Measurements from ENCODE around the gene SQOR. TPM values are rescaled to one million over a fixed set of nuclear protein-coding genes. Genes with fewer than 3 reads are reported as not detected.

The SQOR gene
- total and polyA plus RNA-seq, 3 donors from 2014 or later = 8.1 to 18.2 (median 9.1) TPM

- no peak for DNase-seq
- no peaks in the 10 kb centered on the region for H3K9me3 ChIP-seq
- peaks cover 7% of the 10 kb centered on the region for H3K4me1 ChIP-seq
- H3K4me3 ChIP-seq = no peak overlapping the region
- TF ChIP-seq, protein P1, sequence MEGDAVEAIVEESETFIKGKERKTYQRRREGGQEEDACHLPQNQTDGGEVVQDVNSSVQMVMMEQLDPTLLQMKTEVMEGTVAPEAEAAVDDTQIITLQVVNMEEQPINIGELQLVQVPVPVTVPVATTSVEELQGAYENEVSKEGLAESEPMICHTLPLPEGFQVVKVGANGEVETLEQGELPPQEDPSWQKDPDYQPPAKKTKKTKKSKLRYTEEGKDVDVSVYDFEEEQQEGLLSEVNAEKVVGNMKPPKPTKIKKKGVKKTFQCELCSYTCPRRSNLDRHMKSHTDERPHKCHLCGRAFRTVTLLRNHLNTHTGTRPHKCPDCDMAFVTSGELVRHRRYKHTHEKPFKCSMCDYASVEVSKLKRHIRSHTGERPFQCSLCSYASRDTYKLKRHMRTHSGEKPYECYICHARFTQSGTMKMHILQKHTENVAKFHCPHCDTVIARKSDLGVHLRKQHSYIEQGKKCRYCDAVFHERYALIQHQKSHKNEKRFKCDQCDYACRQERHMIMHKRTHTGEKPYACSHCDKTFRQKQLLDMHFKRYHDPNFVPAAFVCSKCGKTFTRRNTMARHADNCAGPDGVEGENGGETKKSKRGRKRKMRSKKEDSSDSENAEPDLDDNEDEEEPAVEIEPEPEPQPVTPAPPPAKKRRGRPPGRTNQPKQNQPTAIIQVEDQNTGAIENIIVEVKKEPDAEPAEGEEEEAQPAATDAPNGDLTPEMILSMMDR (IDR thresholded peaks at IDR 0.05) = no peak
- TF ChIP-seq POLR2A (IDR thresholded peaks at IDR 0.05) = no peak
- H3K27me3 ChIP-seq = no peaks in the 10 kb centered on the region
- H3K36me3 ChIP-seq (ENCODE audit: low read depth, missing control alignments) = no peaks in the 10 kb centered on the region
- WGBS, 2 donors = 74 to 84% methylated on average over 5 of the region's 5 CpGs
- intact Hi-C loops (cut with DNase I; ENCODE audit: low total_unique reads) = no loop called here
- no peak overlapping the region for H3K27ac ChIP-seq
These were observed 29.6 kb downstream of the SQOR start for GRCh38 chr15:45664451-45664850.

DNA sequence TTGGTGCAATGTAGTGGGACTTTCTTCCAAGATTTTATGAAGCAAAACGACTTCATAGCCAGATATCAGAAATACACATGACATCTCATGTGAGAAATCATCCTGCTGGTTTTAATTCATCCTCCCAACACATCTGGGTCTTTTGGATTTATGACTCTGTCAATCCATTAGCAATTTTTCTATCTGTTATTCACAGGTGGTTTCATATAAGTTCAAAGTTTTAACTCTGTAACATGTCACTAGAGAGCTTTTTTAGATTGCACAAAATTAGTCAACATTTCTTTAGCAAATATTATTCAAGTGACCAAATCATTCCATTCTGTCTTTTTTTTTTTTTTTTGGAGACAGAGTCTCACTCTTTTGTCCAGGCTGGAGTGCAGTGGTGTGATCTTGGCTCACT, 30.4 kb downstream of the SQOR start:
- H3K36me3 ChIP-seq (ENCODE audit: low read depth, missing control alignments) = no peaks in the 10 kb centered on the region
- no peaks in the 10 kb centered on the region for H3K9me3 ChIP-seq
- intact Hi-C loops (cut with DNase I; ENCODE audit: low total_unique reads) = no loop called here
- H3K27me3 ChIP-seq = no peaks in the 10 kb centered on the region
- no peak overlapping the region for H3K27ac ChIP-seq
- 39 to 44% methylated on average over 1 of the region's 1 CpG for WGBS, 2 donors
- TF ChIP-seq, protein P1 (IDR thresholded peaks at IDR 0.05) = no peak
- no peak for TF ChIP-seq POLR2A (IDR thresholded peaks at IDR 0.05)
- no peak for DNase-seq
- H3K4me3 ChIP-seq = no peak overlapping the region
- peaks cover 6% of the 10 kb centered on the region for H3K4me1 ChIP-seq

DNA sequence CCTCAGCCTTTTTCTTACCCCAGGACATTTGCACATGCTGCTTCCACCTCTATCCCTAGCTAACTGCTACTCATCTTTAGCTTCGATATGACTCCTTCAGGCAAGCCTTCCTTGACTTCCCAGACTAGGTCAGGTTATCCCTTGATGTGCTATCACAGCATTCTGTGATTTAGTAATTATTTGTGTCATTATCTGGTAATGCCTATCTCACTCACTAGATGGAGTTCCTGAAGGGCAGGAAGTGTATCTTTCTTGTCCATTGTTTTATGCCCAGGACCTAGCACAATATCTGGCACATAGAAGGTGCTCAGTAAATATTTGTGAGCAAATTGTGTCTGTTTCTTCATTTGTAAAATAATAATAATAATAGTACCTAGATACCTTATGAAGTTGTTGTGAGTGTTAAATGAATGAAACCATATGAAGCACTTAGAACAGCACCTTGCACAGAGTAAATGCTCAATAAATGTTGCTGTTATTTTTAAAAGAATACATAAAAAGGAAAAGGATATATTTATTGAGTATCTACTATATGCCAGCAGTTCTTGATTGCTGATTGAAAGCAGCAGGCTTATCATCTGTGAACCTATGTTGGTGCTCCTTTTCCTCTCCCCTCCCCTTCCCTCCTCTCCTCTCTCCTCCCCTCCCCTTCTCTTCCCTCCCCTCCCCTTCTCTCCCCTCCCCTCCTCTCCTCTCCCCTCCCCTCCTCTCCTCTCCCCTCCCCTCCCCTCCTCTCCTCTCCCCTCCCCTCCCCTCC, 31.5 kb downstream of the SQOR start:
- no peak overlapping the region for H3K27ac ChIP-seq
- 96 to 100% methylated on average over 1 of the region's 1 CpG for WGBS, 2 donors
- H3K9me3 ChIP-seq = no peaks in the 10 kb centered on the region
- no peak for TF ChIP-seq POLR2A (IDR thresholded peaks at IDR 0.05)
- TF ChIP-seq, protein P1 (IDR thresholded peaks at IDR 0.05) = no peak
- no peak for DNase-seq
- no peaks in the 10 kb centered on the region for H3K27me3 ChIP-seq
- no peak overlapping the region for H3K4me3 ChIP-seq
- no peaks in the 10 kb centered on the region for H3K36me3 ChIP-seq (ENCODE audit: low read depth, missing control alignments)
- intact Hi-C loops (cut with DNase I; ENCODE audit: low total_unique reads) = no loop called here
- H3K4me1 ChIP-seq = no peaks in the 10 kb centered on the region

GRCh38 chr15:45667002-45667401, 32.2 kb downstream of the SQOR start:
- Histone ChIP-seq H3K9me3 (no peaks in the 10 kb centered on the region), H3K27ac (no peak overlapping the region), H3K4me1 (no peaks in the 10 kb centered on the region), H3K4me3 (no peak overlapping the region), H3K36me3 (ENCODE audit: low read depth, missing control alignments) (no peaks in the 10 kb centered on the region), H3K27me3 (no peaks in the 10 kb centered on the region)
- DNase-seq = no peak
- intact Hi-C loops (cut with DNase I; ENCODE audit: low total_unique reads) = no loop called here
- no peak for TF ChIP-seq POLR2A (IDR thresholded peaks at IDR 0.05)
- TF ChIP-seq, protein P1 (IDR thresholded peaks at IDR 0.05) = no peak
- 63 to 69% methylated on average over 2 of the region's 2 CpGs for WGBS, 2 donors

- Histone ChIP-seq H3K4me3 (no peak overlapping the region), H3K27ac (no peak overlapping the region), H3K36me3 (ENCODE audit: low read depth, missing control alignments) (no peaks in the 10 kb centered on the region), H3K4me1 (no peaks in the 10 kb centered on the region), H3K9me3 (no peaks in the 10 kb centered on the region), H3K27me3 (no peaks in the 10 kb centered on the region)
- 89 to 94% methylated on average over 6 of the region's 6 CpGs for WGBS, 2 donors
- TF ChIP-seq POLR2A (IDR thresholded peaks at IDR 0.05) = no peak
- TF ChIP-seq, protein P1 (IDR thresholded peaks at IDR 0.05) = no peak
- DNase-seq = no peak
- intact Hi-C loops (cut with DNase I; ENCODE audit: low total_unique reads) = no loop called here
These were observed 33.6 kb downstream of the SQOR start for GRCh38 chr15:45668386-45668785.

All from testis (tissue), 3 donors.